IPS-11a (cell line): Measurements from ENCODE around the gene CD79B.
"Not testable (repeated sequence)": the region's sequence is repeated elsewhere in the genome, so short reads cannot be mapped to it uniquely, and the experiment has no call there.

ENCODE experiments used
- H3K4me3 ChIP-seq: one replicate; pipeline ENCODE4 v1.5.1; 2013; ENCODE audit warnings: low read depth, low read length, control low read depth

The CD79B gene

GRCh38 chr17:63934183-63935112 is 2.3 kb upstream of the CD79B start:
- no peak overlapping the region for H3K4me3 ChIP-seq

DNA sequence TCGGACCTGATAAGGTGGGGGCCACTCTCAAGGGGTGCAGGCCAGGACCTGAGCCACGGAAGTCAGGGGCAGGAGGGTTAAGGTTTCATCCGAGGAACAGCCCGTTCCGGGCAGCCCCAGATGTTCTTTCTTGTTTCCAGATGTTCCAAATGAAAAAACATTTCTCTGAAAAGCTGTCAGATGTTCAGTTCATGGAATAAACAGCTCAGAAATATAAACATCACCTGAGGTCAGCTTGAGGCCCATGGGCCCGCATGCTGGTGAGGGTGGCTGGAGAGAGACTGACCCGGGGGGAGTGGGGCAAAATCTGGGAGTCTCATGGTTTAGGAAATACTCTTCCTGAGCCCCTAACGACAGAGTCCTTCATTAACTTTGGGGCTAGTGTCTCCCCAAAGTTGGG is 1.5 kb upstream of the CD79B start:
- no peak overlapping the region for H3K4me3 ChIP-seq

GRCh38 chr17:63932721-63933120 is 590 bp upstream of the CD79B start:
- no peak overlapping the region for H3K4me3 ChIP-seq

GRCh38 chr17:63930951-63931575 is 1.1 kb downstream of the CD79B start:
- no peak overlapping the region for H3K4me3 ChIP-seq

DNA sequence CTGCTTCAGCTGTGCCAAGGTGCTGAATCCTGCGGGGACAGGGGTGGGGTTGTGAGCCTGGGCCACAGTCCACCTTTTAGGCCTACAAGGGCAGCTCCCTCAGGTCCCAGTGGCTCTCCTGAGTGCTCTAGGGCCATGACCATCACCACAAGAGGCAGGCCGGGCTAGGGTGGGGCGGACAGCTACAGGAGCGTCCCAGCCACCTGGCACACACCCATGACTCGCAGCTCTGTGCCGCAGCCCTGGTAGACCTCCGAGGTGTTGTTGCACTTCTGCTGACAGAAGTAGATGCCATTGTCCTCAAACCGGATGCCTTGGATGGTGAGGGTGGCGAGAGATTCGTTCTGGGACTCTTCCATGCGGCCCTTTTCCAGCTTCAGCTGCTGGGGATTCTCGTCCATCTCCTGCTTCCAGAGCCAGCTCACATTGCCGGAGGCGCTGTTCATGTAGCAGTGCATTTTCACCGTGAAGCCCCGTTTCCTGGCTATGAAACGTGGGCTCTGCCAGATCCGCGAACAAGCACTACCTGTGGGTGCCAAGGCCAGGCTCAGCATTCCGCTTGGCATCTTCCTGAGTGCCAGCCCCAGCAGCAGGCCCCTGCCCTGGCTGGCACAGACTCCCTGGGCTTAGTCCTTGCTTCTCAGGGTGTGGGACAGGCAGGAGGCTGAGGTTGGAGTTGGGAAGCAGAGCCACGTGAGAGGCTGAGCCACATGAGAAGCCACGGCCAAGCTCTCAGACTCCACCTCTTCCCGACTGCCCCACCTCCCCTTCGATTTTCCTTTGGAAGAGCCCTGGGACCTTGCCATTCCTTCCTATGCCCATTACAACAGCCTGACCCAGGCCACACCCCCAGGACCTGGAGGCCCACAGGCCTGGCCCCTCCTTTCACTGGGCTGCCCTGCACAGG is 2.0 kb downstream of the CD79B start:
- H3K4me3 ChIP-seq = no peak overlapping the region

DNA sequence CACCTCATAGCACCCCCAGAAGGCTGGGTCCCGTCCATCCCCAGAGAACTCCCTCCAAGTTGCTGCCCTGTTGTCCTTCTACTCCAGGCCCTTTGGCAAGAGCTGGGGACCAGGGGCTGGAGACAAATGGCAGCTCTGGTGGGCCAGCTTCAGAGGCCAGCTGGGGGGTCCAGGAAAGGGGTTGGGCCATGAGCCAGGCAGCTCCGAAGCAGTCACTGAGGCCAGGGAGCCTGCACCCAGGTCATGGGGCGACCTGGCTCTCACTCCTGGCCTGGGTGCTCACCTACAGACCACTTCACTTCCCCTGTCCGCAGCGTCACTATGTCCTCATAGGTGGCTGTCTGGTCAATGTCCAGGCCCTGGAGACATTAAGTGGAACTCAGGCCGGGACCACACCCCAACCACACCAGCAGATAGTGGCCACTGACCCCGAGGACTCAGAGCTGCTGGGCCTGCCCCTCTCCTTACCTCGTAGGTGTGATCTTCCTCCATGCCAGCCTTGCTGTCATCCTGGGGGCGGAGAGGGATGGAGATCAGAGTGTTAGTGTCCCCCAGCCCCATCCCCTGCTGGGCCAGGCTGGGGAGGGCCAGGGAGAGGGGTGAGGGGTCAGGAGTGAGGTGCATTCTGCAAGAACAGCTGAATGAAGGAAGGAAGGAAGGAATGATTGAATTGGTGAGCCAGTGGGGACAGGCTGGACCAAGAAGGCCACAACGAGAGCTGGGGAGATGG is 3.0 kb downstream of the CD79B start:
- H3K4me3 ChIP-seq = no peak overlapping the region

DNA sequence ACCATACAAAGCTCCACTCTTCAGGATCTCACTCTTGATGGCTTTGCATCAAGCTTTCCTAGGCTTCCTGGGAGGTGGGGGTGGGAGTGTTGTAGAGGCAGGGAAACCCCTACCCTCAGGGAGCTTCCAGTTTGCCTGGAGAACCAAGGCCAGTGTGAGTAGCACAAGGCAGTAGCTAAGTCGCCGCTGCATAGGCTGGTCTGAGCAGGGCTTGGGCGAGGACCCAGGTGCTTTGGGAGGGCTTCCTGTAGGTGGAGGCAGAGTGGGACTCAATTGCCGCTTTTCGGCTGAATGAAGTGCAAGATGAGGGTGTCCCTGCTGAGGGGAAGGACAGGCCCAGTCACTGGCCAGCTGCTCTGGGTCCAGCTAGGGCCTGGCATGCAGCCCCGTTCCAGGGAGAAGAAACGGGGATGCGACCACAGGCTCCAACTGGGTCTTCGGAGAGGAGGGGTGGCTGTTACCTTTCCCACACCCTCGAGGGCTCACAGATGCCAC is 3.9 kb downstream of the CD79B start:
- no peak overlapping the region for H3K4me3 ChIP-seq

DNA sequence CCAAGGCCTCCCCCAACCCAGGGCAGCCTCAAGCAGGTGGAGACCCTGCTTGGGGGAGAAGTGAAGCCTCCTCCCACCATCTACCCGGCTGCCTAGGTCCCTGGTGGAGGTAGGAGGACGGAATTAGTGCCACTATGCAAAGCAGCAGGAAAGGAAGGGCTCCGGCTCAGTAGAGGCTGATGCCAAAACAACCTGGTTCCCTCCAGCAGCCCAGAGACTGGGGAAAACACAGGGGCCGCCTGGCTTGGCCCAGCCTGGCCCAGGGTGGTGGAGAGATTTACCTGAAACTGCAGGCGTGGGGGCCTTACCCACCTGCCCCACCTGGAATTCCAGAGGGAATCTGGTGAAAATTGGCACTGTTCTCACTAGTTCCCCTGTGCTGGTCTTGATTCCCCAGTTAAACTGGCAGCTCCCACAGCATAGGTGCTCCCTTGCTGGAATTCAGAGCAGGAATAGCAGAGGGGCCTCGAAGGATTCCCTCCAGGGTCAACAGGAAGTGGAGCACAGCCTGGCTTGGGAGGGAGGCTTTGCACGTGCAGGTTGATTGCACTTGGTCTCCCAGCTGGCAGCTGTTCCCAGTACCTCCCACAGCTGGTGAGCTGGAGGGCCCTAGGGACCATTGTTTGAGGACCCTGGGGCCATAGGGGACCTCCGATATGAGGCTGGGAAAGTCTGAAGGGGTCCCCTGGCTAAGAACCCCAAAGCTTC is 4.5 kb downstream of the CD79B start:
- no peak overlapping the region for H3K4me3 ChIP-seq

DNA sequence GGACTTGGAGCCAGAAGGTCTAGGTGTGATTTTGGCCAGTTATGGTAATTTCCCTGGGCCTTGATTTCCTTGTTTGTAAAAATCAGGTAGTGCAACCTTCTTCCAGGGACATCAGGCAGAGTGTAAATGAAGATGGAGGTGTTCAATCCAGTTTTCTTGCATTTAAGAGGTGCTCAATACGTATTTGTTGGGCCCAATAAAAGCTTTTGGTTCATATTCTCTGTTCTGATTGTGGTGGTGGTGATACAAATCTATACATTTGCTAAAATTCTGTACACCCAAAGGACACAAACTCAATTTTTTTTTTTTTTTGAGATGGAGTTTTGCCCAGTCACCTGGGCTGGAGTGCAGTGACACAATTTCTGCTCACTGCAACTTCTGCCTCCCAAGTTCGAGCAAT is 6.0 kb downstream of the CD79B start:
- no peak overlapping the region for H3K4me3 ChIP-seq

DNA sequence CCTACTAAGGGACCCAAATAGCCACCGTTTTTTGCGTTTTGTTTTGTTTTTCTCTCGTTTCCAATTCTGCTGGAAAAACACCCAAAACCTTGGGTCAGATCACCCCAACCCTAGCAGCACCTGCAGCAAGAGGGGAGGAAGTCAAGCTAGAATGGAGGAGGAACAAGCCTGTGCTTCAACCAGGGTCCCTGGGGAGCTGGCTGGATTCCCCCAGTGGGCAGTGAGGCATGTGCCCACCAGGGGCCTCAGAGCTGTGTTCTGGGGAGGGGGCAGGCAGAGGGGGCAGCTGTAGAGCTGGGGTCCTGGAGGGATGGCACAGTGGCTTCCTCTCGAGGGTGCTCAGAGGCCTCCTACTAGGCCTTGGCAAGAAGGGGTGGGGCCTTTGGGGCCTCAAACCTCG is 6.5 kb downstream of the CD79B start:
- no peak overlapping the region for H3K4me3 ChIP-seq

- not testable (repeated sequence) for H3K4me3 ChIP-seq
These were observed 9.7 kb downstream of the CD79B start for GRCh38 chr17:63922402-63922801.

DNA sequence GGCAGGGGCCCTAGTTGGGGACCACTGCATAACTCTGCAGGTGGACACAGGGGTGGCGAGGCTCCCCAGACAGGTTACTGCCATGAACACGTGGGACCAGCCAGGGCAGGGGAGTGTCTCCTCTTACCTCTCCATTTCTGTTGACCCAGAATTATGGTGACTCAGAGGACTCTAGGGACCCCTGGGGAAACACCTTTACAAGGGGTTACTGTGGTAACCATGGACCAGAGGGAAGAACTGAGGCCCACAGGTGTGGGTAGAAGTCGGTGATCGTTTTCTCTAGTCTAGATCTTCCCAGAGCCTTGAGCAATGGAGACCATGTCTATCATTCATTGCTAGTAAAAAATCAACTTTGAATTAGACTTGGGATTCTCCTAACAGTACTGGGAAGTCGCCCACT is 11.4 kb downstream of the CD79B start:
- not testable (repeated sequence) for H3K4me3 ChIP-seq

DNA sequence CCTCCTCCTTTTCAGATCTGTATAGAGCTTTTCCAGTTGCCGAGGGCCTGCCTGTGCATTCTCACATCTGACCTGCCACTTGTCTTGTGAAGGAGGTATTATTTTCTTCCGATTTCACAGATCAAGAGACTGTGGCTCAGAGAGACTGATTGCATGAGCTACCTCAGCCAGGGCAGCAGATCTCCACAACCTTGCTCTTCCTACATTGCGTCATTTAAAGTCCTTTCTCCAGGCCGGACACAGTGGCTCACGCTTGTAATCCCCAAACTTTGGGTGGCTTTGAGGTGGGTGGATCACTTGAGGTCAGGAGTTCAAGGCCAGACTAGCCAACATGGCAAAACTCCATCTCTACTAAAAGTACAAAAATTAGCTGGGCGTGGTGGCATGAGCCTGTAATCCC is 12.1 kb downstream of the CD79B start:
- not testable (repeated sequence) for H3K4me3 ChIP-seq

DNA sequence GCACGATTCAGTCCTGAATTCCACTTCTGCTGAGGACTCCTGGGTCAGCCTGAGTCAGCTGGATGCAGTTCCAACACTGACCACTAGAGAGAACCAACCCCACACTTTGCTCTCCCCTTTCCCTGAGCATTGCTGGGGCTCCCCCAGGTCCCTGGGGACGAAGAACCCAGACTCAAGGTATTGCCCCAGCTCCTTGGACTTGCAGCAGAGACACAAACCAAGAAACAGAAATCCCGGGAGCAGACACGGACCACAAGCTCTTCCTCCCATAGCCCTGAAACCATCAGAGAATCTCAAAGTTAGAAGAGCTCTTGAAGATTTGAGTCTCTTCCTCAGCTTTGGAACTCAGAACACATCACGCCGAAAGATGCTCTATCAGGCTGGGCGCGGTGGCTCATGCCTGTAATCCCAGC is 12.8 kb downstream of the CD79B start:
- no peak overlapping the region for H3K4me3 ChIP-seq

GRCh38 chr17:63918789-63919305 is 13.3 kb downstream of the CD79B start, which contains the start of gene GH1:
TSS of gene GH1 (minus strand) at chr17:63918839. CDS start at chr17:63918776, 63 bp downstream.
- H3K4me3 ChIP-seq = not testable (repeated sequence)

- no peak overlapping the region for H3K4me3 ChIP-seq
These were observed 13.8 kb downstream of the CD79B start for GRCh38 chr17:63918305-63918704.

- no peak overlapping the region for H3K4me3 ChIP-seq
These were observed 14.5 kb downstream of the CD79B start for GRCh38 chr17:63917646-63918045.

DNA sequence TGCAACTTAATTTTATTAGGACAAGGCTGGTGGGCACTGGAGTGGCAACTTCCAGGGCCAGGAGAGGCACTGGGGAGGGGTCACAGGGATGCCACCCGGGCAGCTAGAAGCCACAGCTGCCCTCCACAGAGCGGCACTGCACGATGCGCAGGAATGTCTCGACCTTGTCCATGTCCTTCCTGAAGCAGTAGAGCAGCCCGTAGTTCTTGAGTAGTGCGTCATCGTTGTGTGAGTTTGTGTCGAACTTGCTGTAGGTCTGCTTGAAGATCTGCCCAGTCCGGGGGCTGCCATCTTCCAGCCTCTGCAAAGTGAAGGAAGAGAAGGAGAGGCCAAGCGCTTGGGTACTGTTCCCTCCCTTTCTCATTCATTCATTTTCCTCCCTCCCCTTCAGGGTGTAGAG is 14.9 kb downstream of the CD79B start:
- not testable (repeated sequence) for H3K4me3 ChIP-seq

DNA sequence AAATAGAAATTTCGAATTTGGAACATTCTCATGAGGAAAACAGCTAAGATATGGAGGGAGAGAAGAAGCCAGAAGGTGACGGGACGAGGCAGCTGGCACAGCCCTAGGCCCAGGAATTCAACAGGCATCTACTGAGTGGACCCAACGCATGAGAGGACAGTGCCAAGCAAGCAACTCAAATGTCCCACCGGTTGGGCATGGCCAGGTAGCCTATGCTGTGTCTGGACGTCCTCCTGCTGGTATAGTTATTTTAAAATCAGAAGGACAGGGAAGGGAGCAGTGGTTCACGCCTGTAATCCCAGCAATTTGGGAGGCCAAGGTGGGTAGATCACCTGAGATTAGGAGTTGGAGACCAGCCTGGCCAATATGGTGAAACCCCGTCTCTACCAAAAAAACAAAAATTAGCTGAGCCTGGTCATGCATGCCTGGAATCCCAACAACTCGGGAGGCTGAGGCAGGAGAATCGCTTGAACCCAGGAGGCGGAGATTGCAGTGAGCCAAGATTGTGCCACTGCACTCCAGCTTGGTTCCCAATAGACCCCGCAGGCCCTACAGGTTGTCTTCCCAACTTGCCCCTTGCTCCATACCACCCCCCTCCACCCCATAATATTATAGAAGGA is 15.5 kb downstream of the CD79B start:
- H3K4me3 ChIP-seq = no peak overlapping the region
